Retinal pigment epithelial cell (primary cell): Measurements from ENCODE around the gene ETV3.

Experiments used
- DNase-seq: peaks from one replicate; pipeline ENCODE4 v3.0.0-alpha.2; 2010; ENCODE audit warnings: low read depth
- H3K4me3 ChIP-seq: 2 replicates; pipeline ENCODE4 v1.5.1; 2011; ENCODE audit warnings: mild to moderate bottlenecking, low read length, control low read depth, moderate library complexity
- TF ChIP-seq, protein P1 (sequence below): conservative IDR thresholded peaks from 2 replicates; pipeline ENCODE4 v1.5.1; 2011; ENCODE audit warnings: low read depth, low read length, control low read depth, inconsistent platforms

Gene ETV3

DNA sequence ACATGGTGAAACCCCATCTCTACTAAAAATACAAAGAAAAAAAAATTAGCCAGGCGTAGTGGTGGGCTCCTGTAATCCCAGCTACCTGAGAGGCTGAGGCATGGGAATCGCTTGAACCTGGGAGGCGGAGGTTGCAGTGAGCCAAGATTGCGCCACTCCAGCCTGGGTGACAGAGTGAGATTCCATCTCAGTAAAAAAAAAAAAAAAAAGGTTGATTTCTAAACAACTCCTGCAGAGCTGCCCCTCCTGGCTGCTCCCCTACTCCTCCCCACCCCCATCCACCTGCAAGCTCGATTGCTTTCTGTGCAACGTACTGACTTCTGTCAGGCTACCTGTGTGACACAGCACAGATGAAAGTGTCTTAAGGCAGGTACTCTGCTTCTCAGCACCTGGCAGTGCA lies 51.9 kb downstream of the ETV3 start:
- TF ChIP-seq, protein P1, sequence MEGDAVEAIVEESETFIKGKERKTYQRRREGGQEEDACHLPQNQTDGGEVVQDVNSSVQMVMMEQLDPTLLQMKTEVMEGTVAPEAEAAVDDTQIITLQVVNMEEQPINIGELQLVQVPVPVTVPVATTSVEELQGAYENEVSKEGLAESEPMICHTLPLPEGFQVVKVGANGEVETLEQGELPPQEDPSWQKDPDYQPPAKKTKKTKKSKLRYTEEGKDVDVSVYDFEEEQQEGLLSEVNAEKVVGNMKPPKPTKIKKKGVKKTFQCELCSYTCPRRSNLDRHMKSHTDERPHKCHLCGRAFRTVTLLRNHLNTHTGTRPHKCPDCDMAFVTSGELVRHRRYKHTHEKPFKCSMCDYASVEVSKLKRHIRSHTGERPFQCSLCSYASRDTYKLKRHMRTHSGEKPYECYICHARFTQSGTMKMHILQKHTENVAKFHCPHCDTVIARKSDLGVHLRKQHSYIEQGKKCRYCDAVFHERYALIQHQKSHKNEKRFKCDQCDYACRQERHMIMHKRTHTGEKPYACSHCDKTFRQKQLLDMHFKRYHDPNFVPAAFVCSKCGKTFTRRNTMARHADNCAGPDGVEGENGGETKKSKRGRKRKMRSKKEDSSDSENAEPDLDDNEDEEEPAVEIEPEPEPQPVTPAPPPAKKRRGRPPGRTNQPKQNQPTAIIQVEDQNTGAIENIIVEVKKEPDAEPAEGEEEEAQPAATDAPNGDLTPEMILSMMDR, result no peak
- no peak overlapping the region for H3K4me3 ChIP-seq
- DNase-seq, result no peak

DNA sequence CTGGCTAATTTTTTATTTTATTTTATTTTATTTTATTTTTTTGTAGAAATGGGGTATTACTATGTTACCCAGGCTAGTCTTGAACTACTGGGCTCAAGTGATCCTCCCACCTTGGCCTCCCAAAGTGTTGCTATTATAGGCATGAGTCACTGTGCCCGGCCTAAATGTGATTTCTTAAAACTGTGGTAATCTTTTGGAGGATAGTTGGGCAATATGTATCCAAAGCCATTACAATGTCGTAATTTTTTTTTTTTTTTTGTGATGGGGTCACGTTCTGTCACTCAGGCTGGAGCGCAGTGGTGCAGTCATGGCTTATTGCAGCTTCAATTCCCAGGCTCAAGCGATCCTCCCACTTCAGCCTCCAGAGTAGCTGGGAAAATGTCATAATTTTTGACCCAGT lies 52.8 kb downstream of the ETV3 start:
- TF ChIP-seq, protein P1, result no peak
- no peak overlapping the region for H3K4me3 ChIP-seq
- no peak for DNase-seq

DNA sequence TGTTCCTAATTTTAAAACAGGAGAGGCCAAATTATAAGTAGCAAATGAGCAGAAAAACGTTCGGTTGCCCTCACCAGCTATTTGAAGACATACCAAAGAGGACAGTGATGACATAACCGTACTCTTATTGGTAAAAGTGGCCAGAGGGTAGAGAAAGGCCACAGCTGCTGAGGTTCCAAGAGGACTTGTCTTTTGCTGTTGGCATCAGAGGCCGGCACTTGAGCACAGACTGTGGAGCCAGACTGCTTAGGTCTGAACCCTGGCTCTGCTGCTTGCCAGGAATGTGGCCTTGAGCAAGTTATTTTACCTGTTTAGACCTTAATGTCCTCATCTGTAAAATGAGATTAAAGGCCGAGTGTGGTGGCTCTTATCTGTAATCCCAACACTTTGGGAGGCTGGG lies 53.5 kb downstream of the ETV3 start:
- H3K4me3 ChIP-seq, result no peak overlapping the region
- DNase-seq, result no peak
- TF ChIP-seq, protein P1, result no peak

DNA sequence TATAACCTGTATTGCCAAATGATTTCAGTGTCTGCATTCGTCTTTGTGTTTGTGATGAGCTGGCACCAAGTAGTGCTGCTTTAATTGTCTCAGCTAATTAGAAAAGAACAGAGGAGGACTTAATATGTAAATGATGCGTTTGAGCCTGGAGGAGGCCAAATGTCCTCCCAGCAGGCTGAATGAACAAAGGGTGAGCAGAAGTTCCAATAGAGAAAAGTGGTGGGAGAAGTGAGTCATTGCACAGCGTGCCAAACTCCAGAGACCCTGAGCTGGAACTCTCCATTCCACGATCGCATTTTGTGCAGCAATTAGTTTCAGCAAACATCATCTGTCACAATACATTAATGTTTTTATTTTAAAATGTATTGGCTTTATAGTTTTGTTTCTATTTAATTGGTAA lies 56.5 kb downstream of the ETV3 start:
- no peak for DNase-seq
- TF ChIP-seq, protein P1, result no peak
- H3K4me3 ChIP-seq, result no peak overlapping the region

DNA sequence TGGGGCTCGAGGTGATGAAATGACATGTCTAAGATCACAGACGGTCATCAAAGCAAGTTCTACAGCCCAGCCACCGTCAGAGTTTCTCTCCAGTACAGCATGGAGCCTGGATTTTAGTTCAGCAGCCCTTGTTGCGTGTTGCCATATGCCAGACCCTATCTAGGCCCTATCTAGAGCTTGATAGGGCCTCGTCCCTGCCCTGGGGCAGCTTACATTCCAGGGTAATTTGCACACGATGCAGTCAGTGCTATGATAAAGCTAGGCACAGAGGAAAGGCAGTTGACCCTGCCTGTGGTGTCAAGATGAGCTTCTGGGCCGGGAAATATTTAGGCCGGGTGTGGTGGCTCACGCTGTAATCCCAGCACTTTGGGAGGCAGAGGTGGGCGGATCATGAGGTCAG lies 57.5 kb downstream of the ETV3 start:
- no peak for DNase-seq
- TF ChIP-seq, protein P1, result no peak
- H3K4me3 ChIP-seq, result no peak overlapping the region

DNA sequence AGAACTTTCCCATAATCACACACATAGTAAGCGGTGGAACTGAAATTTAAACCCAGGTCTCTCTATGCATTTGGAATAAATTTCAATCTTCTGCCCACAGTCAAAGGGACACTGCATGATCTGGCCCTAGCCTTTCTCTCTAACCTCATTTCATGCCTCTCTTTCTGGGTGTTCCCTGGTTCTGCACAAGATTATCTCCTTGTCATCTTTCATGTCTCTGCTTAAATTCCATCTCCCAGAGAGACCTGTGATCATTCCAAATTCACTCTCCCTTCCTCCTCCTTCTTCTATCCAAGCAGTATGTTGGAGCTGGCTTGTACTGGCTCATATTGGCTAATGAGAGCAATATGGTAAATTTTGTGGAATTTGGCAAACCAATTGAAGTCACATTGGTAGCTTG lies 60.8 kb downstream of the ETV3 start:
- TF ChIP-seq, protein P1, result no peak
- H3K4me3 ChIP-seq, result no peak overlapping the region
- DNase-seq, result no peak

DNA sequence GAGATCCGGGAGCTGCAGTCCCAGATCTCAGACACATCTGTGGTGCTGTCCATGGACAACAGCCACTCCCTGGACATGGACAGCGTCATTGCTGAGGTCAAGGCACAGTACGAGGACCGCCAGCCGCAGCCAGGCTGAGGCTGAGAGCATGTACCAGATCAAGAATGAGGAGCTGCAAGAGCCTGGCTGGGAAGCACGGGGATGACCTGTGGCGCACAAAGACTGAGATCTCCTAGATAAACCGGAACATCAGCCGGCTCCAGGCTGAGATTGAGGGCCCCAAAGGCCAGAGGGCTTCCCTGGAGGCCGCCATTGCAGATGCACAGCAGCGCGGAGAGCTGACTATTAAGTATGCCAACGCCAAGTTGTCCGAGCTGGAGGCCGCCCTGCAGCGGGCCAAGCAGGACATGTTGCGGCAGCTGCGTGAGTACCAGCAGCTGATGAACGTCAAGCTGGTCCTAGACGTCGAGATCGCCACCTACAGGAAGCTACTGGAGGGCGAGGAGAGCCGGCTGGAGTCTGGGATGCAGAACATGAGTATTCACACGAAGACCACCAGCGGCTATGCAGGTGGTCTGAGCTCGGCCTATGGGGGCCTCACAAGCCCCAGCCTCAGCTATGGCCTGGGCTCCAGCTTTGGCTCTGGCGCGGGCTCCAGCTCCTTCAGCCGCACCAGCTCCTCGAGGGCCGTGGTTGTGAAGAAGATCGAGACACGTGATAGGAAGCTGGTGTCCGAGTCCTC lies 64.1 kb downstream of the ETV3 start:
- H3K4me3 ChIP-seq, result no peak overlapping the region
- peak; percentile 10 for DNase-seq
- TF ChIP-seq, protein P1, result peak; percentile 71
